ENCODE results near the gene OR5AN1.

The OR5AN1 gene

GRCh38 chr11:59418156-59418555 is 59.5 kb downstream of the OR5AN1 start:
- no peaks in the 10 kb centered on the region for H3K36me3 ChIP-seq (ENCODE audit: control insufficient read depth in 2 of 2, insufficient read depth in 2 of 2, low read length in 2 of 2)
- no peaks in the 10 kb centered on the region for H3K27me3 ChIP-seq (ENCODE audit: control insufficient read depth in 2 of 2, insufficient read depth in 2 of 2, low read length in 2 of 2)
- H3K9ac ChIP-seq (ENCODE audit: low read depth in 1 of 2, low read length in 2 of 2), result no peak overlapping the region
- no peaks in the 10 kb centered on the region for H3K9me3 ChIP-seq (ENCODE audit: control insufficient read depth in 2 of 2, low read length in 2 of 2)
- H3K4me1 ChIP-seq (ENCODE audit: control insufficient read depth in 2 of 2, insufficient read depth in 2 of 2, low read length in 2 of 2), result no peaks in the 10 kb centered on the region
- no peak overlapping the region for H3K27ac ChIP-seq (ENCODE audit: low read depth in 2 of 2, low read length in 2 of 2)
- H3K4me3 ChIP-seq (ENCODE audit: low read length in 2 of 2), result no peak overlapping the region

All from mucosa of rectum (tissue), 2 donors.